Mesenchymal stem cell (in vitro differentiated cells and primary cell): ENCODE results near the gene TRIM13.
"Not testable (repeated sequence)": the region's sequence is repeated elsewhere in the genome, so short reads cannot be mapped to it uniquely, and the experiment has no call there.

Source experiments
- DNase-seq: peaks from one replicate; pipeline ENCODE4 v3.0.0-alpha.2; 2013
- H2AFZ ChIP-seq: one replicate; pipeline ENCODE4 v1.6.1; 2013; ENCODE audit warnings: low read depth, mild to moderate bottlenecking, control low read depth, inconsistent platforms, low read length, moderate library complexity
- H2AK5ac ChIP-seq: 2 replicates; pipeline ENCODE4 v1.6.1; 2013; ENCODE audit warnings: low read length, moderate library complexity, mild to moderate bottlenecking, inconsistent platforms; ENCODE audit not compliant: severe bottlenecking
- H2BK120ac ChIP-seq: one replicate; pipeline ENCODE4 v1.6.1; 2013; ENCODE audit warnings: low read depth, mild to moderate bottlenecking, inconsistent platforms, low read length, moderate library complexity
- H2BK12ac ChIP-seq, 2 experiments: one replicate each; pipeline ENCODE4 v1.6.1; 2013; ENCODE audit warnings: inconsistent platforms in 2 of 2, low read length in 2 of 2, mild to moderate bottlenecking in 2 of 2, moderate library complexity in 2 of 2, control low read depth in 1 of 2
- H2BK15ac ChIP-seq: one replicate; pipeline ENCODE4 v1.6.1; 2013; ENCODE audit warnings: mild to moderate bottlenecking, low read depth, inconsistent platforms; ENCODE audit not compliant: poor library complexity, severe bottlenecking
- H2BK5ac ChIP-seq: 2 replicates; pipeline ENCODE4 v1.6.1; 2013; ENCODE audit warnings: low read depth, mild to moderate bottlenecking, low read length, control low read depth, inconsistent platforms; ENCODE audit not compliant: poor library complexity, severe bottlenecking
- H3K14ac ChIP-seq, 2 experiments: one replicate each; pipeline ENCODE4 v1.6.1; 2013; ENCODE audit warnings: inconsistent platforms in 2 of 2, low read length in 2 of 2, control low read depth in 1 of 2, mild to moderate bottlenecking in 1 of 2, moderate library complexity in 1 of 2
- H3K18ac ChIP-seq, 2 experiments: one replicate each; pipeline ENCODE4 v1.6.1; 2013; ENCODE audit warnings: inconsistent platforms in 2 of 2, low read length in 2 of 2, control low read depth in 1 of 2, low read depth in 1 of 2, mild to moderate bottlenecking in 1 of 2
- H3K23ac ChIP-seq, 2 experiments: one replicate each; pipeline ENCODE4 v1.6.1; 2013; ENCODE audit warnings: inconsistent platforms in 2 of 2, low read length in 2 of 2, mild to moderate bottlenecking in 2 of 2, moderate library complexity in 2 of 2, control low read depth in 1 of 2
- H3K27ac ChIP-seq: 2 replicates; pipeline ENCODE4 v1.5.1; 2013; ENCODE audit warnings: mild to moderate bottlenecking, moderate library complexity, low read length, control low read depth, inconsistent platforms; ENCODE audit not compliant: poor library complexity, severe bottlenecking
- H3K27me3 ChIP-seq, 2 experiments: 2 replicates each; pipeline versions ENCODE4 v1.6.1 to v1.7.0; 2013; ENCODE audit warnings: low read length in 2 of 2, mild to moderate bottlenecking in 2 of 2, moderate library complexity in 2 of 2, control low read depth in 1 of 2, inconsistent platforms in 1 of 2; ENCODE audit not compliant: control insufficient read depth in 1 of 2, insufficient read depth in 1 of 2
- H3K36me3 ChIP-seq, 2 experiments: 2 replicates each; pipeline versions ENCODE4 v1.6.1 to v1.7.0; 2013; ENCODE audit warnings: low read length in 2 of 2, control low read depth in 1 of 2, inconsistent platforms in 1 of 2, low read depth in 1 of 2, mild to moderate bottlenecking in 1 of 2; ENCODE audit not compliant: insufficient read depth in 2 of 2, control insufficient read depth in 1 of 2
- H3K4ac ChIP-seq, 2 experiments: one replicate each; pipeline ENCODE4 v1.6.1; 2013; ENCODE audit warnings: inconsistent platforms in 2 of 2, low read length in 2 of 2, mild to moderate bottlenecking in 2 of 2, moderate library complexity in 2 of 2, control low read depth in 1 of 2, low read depth in 1 of 2
- H3K4me1 ChIP-seq: 2 replicates; pipeline ENCODE4 v1.6.1; 2013; ENCODE audit warnings: low read depth, low read length, control low read depth; ENCODE audit not compliant: control insufficient read depth, insufficient read depth
- H3K4me2 ChIP-seq: 2 replicates; pipeline ENCODE4 v1.6.1; 2013; ENCODE audit warnings: low read length, mild to moderate bottlenecking, inconsistent platforms; ENCODE audit not compliant: poor library complexity, severe bottlenecking
- H3K4me3 ChIP-seq, 2 experiments: 2 replicates each; pipeline versions ENCODE4 v1.5.1 to v1.7.0; 2013; ENCODE audit warnings: low read length in 2 of 2, mild to moderate bottlenecking in 2 of 2, control low read depth in 1 of 2, low read depth in 1 of 2; ENCODE audit not compliant: insufficient read depth in 1 of 2
- H3K79me1 ChIP-seq: replicated peaks from 2 replicates; pipeline ENCODE4 v1.6.1; 2013; ENCODE audit warnings: mild to moderate bottlenecking, control low read depth, low read length, inconsistent platforms; ENCODE audit not compliant: poor library complexity, severe bottlenecking
- H3K9ac ChIP-seq: 2 replicates; pipeline ENCODE4 v1.7.0; 2013; ENCODE audit warnings: mild to moderate bottlenecking, low read length, moderate library complexity
- H3K9me3 ChIP-seq: 2 replicates; pipeline ENCODE4 v1.7.0; 2013; ENCODE audit warnings: mild to moderate bottlenecking, low read length; ENCODE audit not compliant: control insufficient read depth
- H4K8ac ChIP-seq: one replicate; pipeline ENCODE4 v1.6.1; 2013; ENCODE audit warnings: inconsistent platforms, mild to moderate bottlenecking, low read length, moderate library complexity
- H4K91ac ChIP-seq: one replicate; pipeline ENCODE4 v1.6.1; 2013; ENCODE audit warnings: mild to moderate bottlenecking, low read length, inconsistent platforms
- WGBS: methylation state at CpG from one replicate; pipeline ENCODE4 v1.1.7; 2013; ENCODE audit warnings: mixed read lengths; 5-methylcytosine and 5-hydroxymethylcytosine counted together

TRIM13 gene

GRCh38 chr13:50055454-50055853, 58.6 kb downstream of the TRIM13 start:
- no peak overlapping the region for H3K27ac ChIP-seq
- no peaks in the 10 kb centered on the region for H3K4me1 ChIP-seq
- H3K18ac ChIP-seq: no peak overlapping the region
- H2BK5ac ChIP-seq: no peak overlapping the region
- no peak overlapping the region for H3K14ac ChIP-seq
- no peak overlapping the region for H2AFZ ChIP-seq
- H3K9me3 ChIP-seq: peaks cover 4% of the 10 kb centered on the region
- H2BK120ac ChIP-seq: no peak overlapping the region
- H3K36me3 ChIP-seq: peaks cover 2 to 84% of the 10 kb centered on the region in 2 experiments
- H2AK5ac ChIP-seq: no peak overlapping the region
- no peak overlapping the region for H2BK15ac ChIP-seq
- DNase-seq: no peak
- H3K9ac ChIP-seq: no peak overlapping the region
- no peak overlapping the region for H4K8ac ChIP-seq
- H3K79me1 ChIP-seq: peaks cover 13% of the 10 kb centered on the region
- H3K4me2 ChIP-seq: no peak overlapping the region
- no peaks in the 10 kb centered on the region for H3K27me3 ChIP-seq
- no peak overlapping the region for H3K4me3 ChIP-seq
- no peak overlapping the region for H2BK12ac ChIP-seq
- no peak overlapping the region for H3K4ac ChIP-seq
- H3K23ac ChIP-seq: no peak overlapping the region
- 97% methylated on average over 1 of the region's 1 CpG for WGBS
- no peak overlapping the region for H4K91ac ChIP-seq

GRCh38 chr13:50060718-50061117, 63.9 kb downstream of the TRIM13 start:
- peaks cover 2 to 69% of the 10 kb centered on the region in 2 experiments for H3K36me3 ChIP-seq
- no peaks in the 10 kb centered on the region for H3K27me3 ChIP-seq
- H3K18ac ChIP-seq: no peak overlapping the region
- H4K8ac ChIP-seq: no peak overlapping the region
- no peak overlapping the region for H2BK5ac ChIP-seq
- no peak overlapping the region for H2AFZ ChIP-seq
- no peak overlapping the region for H3K9ac ChIP-seq
- no peak overlapping the region for H3K14ac ChIP-seq
- H4K91ac ChIP-seq: no peak overlapping the region
- peaks cover 7% of the 10 kb centered on the region for H3K79me1 ChIP-seq
- no peak overlapping the region for H3K4me2 ChIP-seq
- DNase-seq: no peak
- no peak overlapping the region for H3K4ac ChIP-seq
- H3K4me3 ChIP-seq: no peak overlapping the region
- no peaks in the 10 kb centered on the region for H3K4me1 ChIP-seq
- H2BK120ac ChIP-seq: no peak overlapping the region
- H2AK5ac ChIP-seq: no peak overlapping the region
- no CpG with 5 or more reads among the region's 1 CpG for WGBS
- no peak overlapping the region for H3K27ac ChIP-seq
- H2BK15ac ChIP-seq: no peak overlapping the region
- H3K23ac ChIP-seq: no peak overlapping the region
- H2BK12ac ChIP-seq: no peak overlapping the region
- H3K9me3 ChIP-seq: no peaks in the 10 kb centered on the region

GRCh38 chr13:50062336-50062735, 65.5 kb downstream of the TRIM13 start:
- H3K23ac ChIP-seq, H2AK5ac ChIP-seq: not testable (repeated sequence)
- WGBS: 95% methylated on average over 2 of the region's 7 CpGs

GRCh38 chr13:50065712-50066111, 68.9 kb downstream of the TRIM13 start:
- no peak overlapping the region for H3K4me3 ChIP-seq
- no peak overlapping the region for H2AK5ac ChIP-seq
- no peak overlapping the region for H2AFZ ChIP-seq
- H3K36me3 ChIP-seq: peaks cover 0 to 67% of the 10 kb centered on the region in 2 experiments
- H2BK12ac ChIP-seq: no peak overlapping the region
- H3K9ac ChIP-seq: no peak overlapping the region
- H2BK5ac ChIP-seq: no peak overlapping the region
- H3K4me2 ChIP-seq: no peak overlapping the region
- no peak overlapping the region for H4K91ac ChIP-seq
- H3K4ac ChIP-seq: no peak overlapping the region
- no peak overlapping the region for H4K8ac ChIP-seq
- no peak overlapping the region for H3K27ac ChIP-seq
- no peak overlapping the region for H3K23ac ChIP-seq
- H3K79me1 ChIP-seq: peaks cover 6% of the 10 kb centered on the region
- no peaks in the 10 kb centered on the region for H3K4me1 ChIP-seq
- no peak overlapping the region for H2BK120ac ChIP-seq
- H3K27me3 ChIP-seq: no peaks in the 10 kb centered on the region
- H3K14ac ChIP-seq: no peak overlapping the region
- H2BK15ac ChIP-seq: no peak overlapping the region
- 100% methylated on average over 1 of the region's 1 CpG for WGBS
- H3K9me3 ChIP-seq: no peaks in the 10 kb centered on the region
- no peak for DNase-seq
- H3K18ac ChIP-seq: no peak overlapping the region

More at GRCh38 chr13:50062336-50062735, 65.5 kb downstream of the TRIM13 start:
- H3K79me1 ChIP-seq, H2BK12ac ChIP-seq, H3K9ac ChIP-seq, H4K91ac ChIP-seq, DNase-seq, H3K9me3 ChIP-seq, H3K27ac ChIP-seq, H4K8ac ChIP-seq, H3K4ac ChIP-seq, H2BK15ac ChIP-seq, H3K27me3 ChIP-seq, H2BK5ac ChIP-seq, H2AFZ ChIP-seq, H3K4me2 ChIP-seq, H3K14ac ChIP-seq, H3K4me1 ChIP-seq, H3K4me3 ChIP-seq, H3K18ac ChIP-seq, H2BK120ac ChIP-seq: not testable (repeated sequence)
- H3K36me3 ChIP-seq: peaks cover 2 to 68% of the 10 kb centered on the region in 2 experiments
